PC-3 (cell line): Measurements from ENCODE around the gene RMDN3. TPM values are rescaled to one million over a fixed set of nuclear protein-coding genes. Genes with fewer than 3 reads are reported as not detected.

ENCODE experiments used
- ATAC-seq: fragments of 200-7000 bp; cut with Tn5 transposase; 2 replicates; pipeline ENCODE4 v1.9.1; 2020; ENCODE audit warnings: mild to moderate bottlenecking, moderate library complexity
- BruUV-seq: library from RNA; stranded (reverse); fragments of 400-500 nt; replicated peaks from 2 replicates; lab custom pipeline; 2021; lab: Mats Ljungman, UMichigan
- CTCF ChIA-PET: fragments of 300-600 bp; sonication (Branson Sonifier 250); formaldehyde crosslinking; loops from one replicate; lab custom pipeline; 2022; ENCODE audit warnings: antibody characterized with exemption; lab: Charles Lee
- POLR2A ChIA-PET: fragments of 300-600 bp; sonication (Branson Sonifier 250); formaldehyde crosslinking; loops from one replicate; lab custom pipeline; 2022; ENCODE audit warnings: antibody characterized with exemption; ENCODE audit not compliant: unreplicated experiment; lab: Charles Lee
- DNase-seq: peaks from one replicate; pipeline ENCODE4 v3.0.0-alpha.2; 2015
- H2AFZ ChIP-seq: fragments of 300-600 bp; sonication (generic); 2 replicates; pipeline ENCODE4 v1.6.0; 2016; ENCODE audit warnings: antibody characterized with exemption, low read length
- H3F3A ChIP-seq: fragments of 300-600 bp; sonication (generic); one replicate; pipeline ENCODE4 v1.6.0; 2017; ENCODE audit warnings: antibody characterized with exemption, low read length, control low read depth, mild to moderate bottlenecking; ENCODE audit not compliant: unreplicated experiment
- H3K27ac ChIP-seq: fragments of 300-600 bp; sonication (generic); 2 replicates; pipeline ENCODE4 v1.5.1; 2016; ENCODE audit warnings: mild to moderate bottlenecking, low read length
- H3K27me3 ChIP-seq: fragments of 300-600 bp; sonication (generic); 2 replicates; pipeline ENCODE4 v1.6.1; 2016; ENCODE audit warnings: low read length, mixed read lengths
- H3K36me3 ChIP-seq: fragments of 300-600 bp; sonication (generic); 2 replicates; pipeline ENCODE4 v1.6.1; 2016; ENCODE audit warnings: low read depth, mixed run types, low read length, mixed read lengths
- H3K4me1 ChIP-seq: fragments of 300-600 bp; sonication (generic); 2 replicates; pipeline ENCODE4 v1.5.1; 2016; ENCODE audit warnings: low read length; ENCODE audit not compliant: insufficient read depth
- H3K4me2 ChIP-seq: fragments of 300-600 bp; sonication (generic); 2 replicates; pipeline ENCODE4 v1.6.0; 2016; ENCODE audit warnings: low read length
- H3K4me3 ChIP-seq: fragments of 300-600 bp; sonication (generic); 2 replicates; pipeline ENCODE4 v1.5.1; 2016; ENCODE audit warnings: mild to moderate bottlenecking, low read length, mixed read lengths
- H3K79me2 ChIP-seq: fragments of 300-600 bp; sonication (generic); 2 replicates; pipeline ENCODE4 v1.6.1; 2017; ENCODE audit warnings: low read length, mixed read lengths
- H3K9ac ChIP-seq: fragments of 300-600 bp; sonication (generic); 2 replicates; pipeline ENCODE4 v1.6.0; 2016; ENCODE audit warnings: mild to moderate bottlenecking, low read length
- H3K9me2 ChIP-seq: fragments of 300-600 bp; sonication (generic); replicated peaks from 2 replicates; pipeline ENCODE4 v1.6.1; 2016; ENCODE audit warnings: mixed run types, low read length, mixed read lengths
- H3K9me3 ChIP-seq: fragments of 300-600 bp; sonication (generic); 2 replicates; pipeline ENCODE4 v1.6.1; 2016; ENCODE audit warnings: low read length, mixed read lengths
- H4K20me1 ChIP-seq: fragments of 300-600 bp; sonication (generic); 2 replicates; pipeline ENCODE4 v1.6.1; 2016; ENCODE audit warnings: low read length, mixed read lengths
- EZH2 ChIP-seq: fragments of 300-600 bp; sonication (generic); IDR thresholded peaks from one replicate; pipeline ENCODE4 v1.6.1; 2017; ENCODE audit warnings: antibody characterized with exemption, mild to moderate bottlenecking, low read length; ENCODE audit not compliant: unreplicated experiment
- EZH2phosphoT487 ChIP-seq: fragments of 300-600 bp; sonication (generic); IDR thresholded peaks from 2 replicates; pipeline ENCODE4 v1.6.1; 2018; ENCODE audit warnings: mild to moderate bottlenecking, antibody characterized with exemption, low read length, borderline replicate concordance
- intact Hi-C: fragments of 100-400 bp; cut with micrococcal nuclease; formaldehyde crosslinking; loops from 2 replicates; pipeline ENCODE4 v1.9.0; 2023
- total RNA-seq: library from RNA; depleted of rRNA; stranded (reverse); fragments of >200 nt; gene quantifications from 2 replicates; pipeline ENCODE4 v1.2.3, GENCODE V29; 2014
- TF ChIP-seq, protein P1 (sequence below): fragments of 300-600 bp; sonication (generic); conservative IDR thresholded peaks from 2 replicates; pipeline ENCODE4 v1.5.1; 2017; ENCODE audit warnings: antibody characterized with exemption, low read depth, mild to moderate bottlenecking, low read length

Gene RMDN3
- total RNA-seq, 1 experiment from 2014 or later: 21.4 TPM

DNA sequence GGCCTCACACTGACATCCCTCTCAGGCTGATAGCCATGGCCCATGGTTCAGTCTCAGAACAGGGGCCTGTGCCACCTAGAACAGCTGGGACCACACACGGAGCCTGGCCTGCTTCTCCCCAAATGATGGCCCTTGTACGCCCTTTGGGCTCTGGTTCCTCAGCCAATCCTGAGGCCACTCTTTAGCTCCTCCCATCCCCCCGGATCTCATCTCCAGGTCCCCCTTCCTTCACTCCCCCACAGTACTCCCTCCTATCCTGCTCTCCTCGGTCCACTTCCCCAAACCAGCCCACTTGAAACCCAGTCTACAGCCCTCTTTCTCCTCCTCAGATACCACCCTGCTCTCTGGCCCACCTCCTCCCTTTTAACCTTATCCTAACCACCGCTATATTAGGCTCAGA is 34.1 kb upstream of the RMDN3 start:
- peak overlapping the region; percentile 94 for H3K27ac ChIP-seq
- peaks cover 58% of the 10 kb centered on the region for H3K79me2 ChIP-seq

DNA sequence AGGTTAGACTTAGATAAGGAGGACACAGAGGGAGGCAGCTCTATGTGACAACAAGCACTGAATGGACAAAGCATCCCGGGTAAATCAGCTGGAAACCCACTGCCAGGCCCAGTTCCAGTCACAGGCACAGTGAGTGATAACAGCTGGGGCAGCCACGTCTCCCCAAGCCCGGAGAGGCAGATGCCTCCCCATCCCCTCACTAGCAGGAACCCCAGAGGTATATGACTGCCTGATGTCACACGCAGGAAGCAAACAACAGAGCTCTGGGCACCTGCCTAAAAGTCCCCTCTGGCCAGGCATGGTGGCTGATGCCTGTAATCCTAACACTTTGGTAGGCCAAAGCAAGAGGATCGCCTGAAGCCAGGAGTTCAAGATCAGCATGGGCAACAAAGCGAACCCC is 32.9 kb upstream of the RMDN3 start:
- ATAC-seq (peak; percentile 8), DNase-seq (no peak)
- H3K4me2 ChIP-seq: peak overlapping the region; percentile 72
- H3K9me3 ChIP-seq: no peaks in the 10 kb centered on the region
- H3K79me2 ChIP-seq: peaks cover 67% of the 10 kb centered on the region
- peaks cover 58% of the 10 kb centered on the region for H3K4me1 ChIP-seq
- POLR2A ChIA-PET: interaction anchor here (0.6 kb wide), 2 partner anchors 38 to 60 kb away, joined by 3 to 5 read pairs; no protein-coding TSS in a partner anchor
- BruUV-seq: no TSS peak
- H3K27ac ChIP-seq: peak overlapping the region; percentile 94
- H4K20me1 ChIP-seq: no peaks in the 10 kb centered on the region
- no peaks in the 10 kb centered on the region for H3K27me3 ChIP-seq
- H3K36me3 ChIP-seq: no peaks in the 10 kb centered on the region
- CTCF ChIA-PET: interaction anchor here (0.8 to 1.4 kb wide), 4 partner anchors 56 to 104 kb away, joined by 3 to 7 read pairs (median 4); partner anchors contain the start of gene SPINT1
- peak overlapping the region; percentile 61 for H3K9ac ChIP-seq
- H2AFZ ChIP-seq: no peak overlapping the region
- intact Hi-C loops: loop anchor here (1.0 to 5.0 kb wide), 3 partner anchors 69 to 196 kb away; partner anchors contain the start of genes KNL1 and VPS18
- peaks cover 12% of the 10 kb centered on the region for H3F3A ChIP-seq
- H3K4me3 ChIP-seq: peak overlapping the region; percentile 29
- H3K9me2 ChIP-seq: no peaks in the 10 kb centered on the region
- no peak for TF ChIP-seq EZH2phosphoT487
- TF ChIP-seq, protein P1, sequence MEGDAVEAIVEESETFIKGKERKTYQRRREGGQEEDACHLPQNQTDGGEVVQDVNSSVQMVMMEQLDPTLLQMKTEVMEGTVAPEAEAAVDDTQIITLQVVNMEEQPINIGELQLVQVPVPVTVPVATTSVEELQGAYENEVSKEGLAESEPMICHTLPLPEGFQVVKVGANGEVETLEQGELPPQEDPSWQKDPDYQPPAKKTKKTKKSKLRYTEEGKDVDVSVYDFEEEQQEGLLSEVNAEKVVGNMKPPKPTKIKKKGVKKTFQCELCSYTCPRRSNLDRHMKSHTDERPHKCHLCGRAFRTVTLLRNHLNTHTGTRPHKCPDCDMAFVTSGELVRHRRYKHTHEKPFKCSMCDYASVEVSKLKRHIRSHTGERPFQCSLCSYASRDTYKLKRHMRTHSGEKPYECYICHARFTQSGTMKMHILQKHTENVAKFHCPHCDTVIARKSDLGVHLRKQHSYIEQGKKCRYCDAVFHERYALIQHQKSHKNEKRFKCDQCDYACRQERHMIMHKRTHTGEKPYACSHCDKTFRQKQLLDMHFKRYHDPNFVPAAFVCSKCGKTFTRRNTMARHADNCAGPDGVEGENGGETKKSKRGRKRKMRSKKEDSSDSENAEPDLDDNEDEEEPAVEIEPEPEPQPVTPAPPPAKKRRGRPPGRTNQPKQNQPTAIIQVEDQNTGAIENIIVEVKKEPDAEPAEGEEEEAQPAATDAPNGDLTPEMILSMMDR: no peak
- no peak for TF ChIP-seq EZH2

More for the DNA sequence above, 34.1 kb upstream of the RMDN3 start:
- Histone ChIP-seq H3K4me1 (peaks cover 68% of the 10 kb centered on the region), H3K4me2 (no peak overlapping the region), H3K4me3 (no peak overlapping the region), H3K27me3 (no peaks in the 10 kb centered on the region), H3K9ac (no peak overlapping the region), H3K36me3 (no peaks in the 10 kb centered on the region), H3K9me2 (no peaks in the 10 kb centered on the region), H2AFZ (no peak overlapping the region), H3K9me3 (no peaks in the 10 kb centered on the region), H3F3A (peaks cover 12% of the 10 kb centered on the region), H4K20me1 (no peaks in the 10 kb centered on the region)
- ATAC-seq: no peak
- TF ChIP-seq EZH2phosphoT487: no peak
- TF ChIP-seq EZH2: no peak
- TF ChIP-seq, protein P1: no peak
- BruUV-seq: no TSS peak
- no peak for DNase-seq
- POLR2A ChIA-PET: no interaction called here
- intact Hi-C loops: loop anchor here (5.0 kb wide), 2 partner anchors 103 to 197 kb away; partner anchors contain the start of genes KNL1 and VPS18
- CTCF ChIA-PET: no interaction called here

DNA sequence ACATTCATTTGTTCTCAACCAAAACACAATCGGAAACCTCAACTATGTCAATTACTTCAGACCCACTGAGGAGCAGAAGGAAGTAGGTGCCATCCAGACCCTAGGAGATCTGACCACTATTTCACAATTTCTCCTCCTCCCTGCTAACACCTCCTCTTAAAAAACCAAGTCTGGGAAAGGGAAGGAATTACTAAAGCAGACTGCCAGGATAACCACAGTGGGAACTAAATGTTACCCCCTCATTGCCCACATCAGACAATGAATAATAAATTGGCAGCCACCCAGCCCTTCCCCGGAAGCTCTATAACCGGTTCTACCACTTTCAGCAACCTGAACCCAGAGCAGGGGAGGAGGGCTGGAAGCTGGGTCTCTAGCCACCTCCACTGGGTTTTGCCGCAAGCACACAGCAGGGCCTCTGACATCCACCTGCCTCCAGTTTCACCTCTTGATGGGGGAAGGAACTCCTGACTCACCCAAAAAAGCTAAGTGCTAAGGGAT is 32.3 kb upstream of the RMDN3 start:
- no peaks in the 10 kb centered on the region for H3K27me3 ChIP-seq
- H3K9ac ChIP-seq: peak overlapping the region; percentile 61
- no peaks in the 10 kb centered on the region for H3K9me3 ChIP-seq
- H4K20me1 ChIP-seq: no peaks in the 10 kb centered on the region
- ChIA-PET CTCF (interaction anchor here (0.8 to 1.4 kb wide), 4 partner anchors 57 to 104 kb away, joined by 3 to 7 read pairs (median 4); partner anchors contain the start of gene SPINT1), POLR2A (interaction anchor here (0.6 kb wide), 1 partner anchor 38 kb away, joined by 5 read pairs; no protein-coding TSS in a partner anchor)
- ATAC-seq (peak; percentile 72), DNase-seq (peak; percentile 98)
- H3K4me2 ChIP-seq: peak overlapping the region; percentile 72
- H3K27ac ChIP-seq: peak overlapping the region; percentile 94
- peaks cover 52% of the 10 kb centered on the region for H3K4me1 ChIP-seq
- H3K36me3 ChIP-seq: no peaks in the 10 kb centered on the region
- no TSS peak for BruUV-seq
- H3K4me3 ChIP-seq: peak overlapping the region; percentile 29
- peaks cover 12% of the 10 kb centered on the region for H3F3A ChIP-seq
- no peak overlapping the region for H2AFZ ChIP-seq
- H3K79me2 ChIP-seq: peaks cover 61% of the 10 kb centered on the region
- no peaks in the 10 kb centered on the region for H3K9me2 ChIP-seq
- TF ChIP-seq EZH2phosphoT487 (no peak), EZH2 (no peak)
- TF ChIP-seq, protein P1: no peak
- intact Hi-C loops: loop anchor here (1.0 to 5.0 kb wide), 3 partner anchors 70 to 195 kb away; partner anchors contain the start of genes KNL1 and VPS18
